ENCODE measurements around the gene ZNF330.
"Not testable (repeated sequence)": the region's sequence is repeated elsewhere in the genome, so short reads cannot be mapped to it uniquely, and the experiment has no call there.

The ZNF330 gene

DNA sequence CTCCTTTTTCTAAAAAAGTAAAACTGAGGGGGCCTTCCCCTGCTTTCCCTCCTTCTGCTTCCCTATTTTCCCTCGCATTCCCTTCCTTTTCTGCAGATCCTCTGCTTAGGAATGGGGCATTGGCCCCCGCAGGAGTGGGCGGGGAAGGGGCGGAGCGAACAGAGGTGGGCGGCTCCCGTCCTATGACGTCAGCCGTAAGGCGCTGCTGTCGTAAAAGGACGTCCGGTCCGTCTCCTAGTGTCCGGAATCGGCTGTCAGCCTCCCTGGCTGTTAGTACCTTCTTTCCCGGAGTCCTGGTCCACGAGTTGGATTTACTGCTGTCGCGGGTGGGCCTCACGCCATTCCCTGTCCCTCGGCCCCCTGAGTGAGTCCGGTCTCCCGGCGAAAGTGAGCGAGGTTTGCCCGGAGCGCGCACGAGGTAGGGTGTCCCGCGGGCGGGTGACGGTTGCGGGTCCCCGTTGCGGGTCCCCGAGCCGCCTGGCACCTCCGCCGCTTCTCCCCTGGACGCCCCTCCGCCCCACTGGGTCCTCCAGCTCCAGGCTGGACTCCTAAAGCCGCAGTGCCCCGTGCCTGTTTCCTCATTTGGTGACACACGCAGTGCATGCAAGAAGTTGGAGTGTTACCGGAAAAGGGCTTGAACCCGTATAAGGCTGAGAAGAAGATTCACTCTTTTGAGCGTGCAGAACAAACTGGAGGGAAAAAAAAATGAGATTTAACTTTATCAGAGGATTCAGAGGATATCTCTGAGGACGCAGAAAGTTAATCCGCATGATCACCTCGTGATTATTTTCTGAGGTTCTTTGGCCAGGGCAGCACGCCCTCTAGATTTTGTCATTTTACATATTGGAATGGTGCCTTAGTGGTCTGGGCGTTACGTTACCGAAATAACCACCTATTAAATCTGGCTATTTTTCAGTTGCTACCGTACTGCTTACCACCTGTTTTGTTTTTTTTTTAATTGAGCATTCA lies at the start of gene ZNF330:
TSS of gene ZNF330 (plus strand) at position 205 of the 969 bp plus-strand sequence. CDS start 1,477 bp downstream, outside the sequence.
- peak; percentile 82 for DNase-seq (ENCODE audit: low read depth)

DNA sequence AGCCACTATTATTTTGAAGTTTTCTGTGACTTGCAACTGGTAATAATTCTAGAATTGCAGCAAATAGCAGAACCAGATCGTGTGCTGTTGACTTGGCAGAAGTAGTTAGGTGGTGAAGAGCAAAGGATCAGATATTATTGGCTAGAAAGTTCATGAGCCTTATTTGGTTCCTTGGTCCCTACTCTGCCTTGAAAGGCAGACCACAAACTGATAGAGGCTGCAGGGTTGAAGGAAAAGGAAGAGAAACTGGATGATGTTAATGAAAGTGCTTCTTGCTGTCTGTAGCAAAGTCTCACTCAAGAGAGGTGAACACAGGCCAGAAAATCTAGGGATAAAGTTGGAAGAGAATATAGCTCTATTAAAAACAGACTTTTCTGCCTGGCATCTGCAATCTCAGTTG lies 46.2 kb upstream of the ZNF330 start:
- no peak for DNase-seq (ENCODE audit: low read depth)

DNA sequence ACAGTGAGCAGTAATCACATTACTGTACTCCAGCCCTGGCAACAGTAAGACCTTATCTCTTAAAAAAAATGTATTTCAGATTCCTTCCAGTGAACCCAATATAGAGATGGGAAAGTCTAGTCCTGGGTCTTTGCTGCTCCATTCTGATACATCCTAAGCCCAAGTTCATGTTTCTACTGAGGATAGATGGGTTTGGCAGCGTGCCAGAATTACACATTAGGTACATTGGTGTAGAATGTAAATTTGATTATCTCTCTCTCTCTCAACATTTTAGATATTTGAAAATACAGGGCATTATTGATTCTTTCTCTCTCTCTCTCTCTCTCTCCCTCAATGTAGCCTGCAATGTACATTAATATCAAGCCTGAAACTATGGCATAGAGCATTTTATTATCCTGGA lies 43.5 kb upstream of the ZNF330 start:
- no peak for DNase-seq (ENCODE audit: low read depth)

DNA sequence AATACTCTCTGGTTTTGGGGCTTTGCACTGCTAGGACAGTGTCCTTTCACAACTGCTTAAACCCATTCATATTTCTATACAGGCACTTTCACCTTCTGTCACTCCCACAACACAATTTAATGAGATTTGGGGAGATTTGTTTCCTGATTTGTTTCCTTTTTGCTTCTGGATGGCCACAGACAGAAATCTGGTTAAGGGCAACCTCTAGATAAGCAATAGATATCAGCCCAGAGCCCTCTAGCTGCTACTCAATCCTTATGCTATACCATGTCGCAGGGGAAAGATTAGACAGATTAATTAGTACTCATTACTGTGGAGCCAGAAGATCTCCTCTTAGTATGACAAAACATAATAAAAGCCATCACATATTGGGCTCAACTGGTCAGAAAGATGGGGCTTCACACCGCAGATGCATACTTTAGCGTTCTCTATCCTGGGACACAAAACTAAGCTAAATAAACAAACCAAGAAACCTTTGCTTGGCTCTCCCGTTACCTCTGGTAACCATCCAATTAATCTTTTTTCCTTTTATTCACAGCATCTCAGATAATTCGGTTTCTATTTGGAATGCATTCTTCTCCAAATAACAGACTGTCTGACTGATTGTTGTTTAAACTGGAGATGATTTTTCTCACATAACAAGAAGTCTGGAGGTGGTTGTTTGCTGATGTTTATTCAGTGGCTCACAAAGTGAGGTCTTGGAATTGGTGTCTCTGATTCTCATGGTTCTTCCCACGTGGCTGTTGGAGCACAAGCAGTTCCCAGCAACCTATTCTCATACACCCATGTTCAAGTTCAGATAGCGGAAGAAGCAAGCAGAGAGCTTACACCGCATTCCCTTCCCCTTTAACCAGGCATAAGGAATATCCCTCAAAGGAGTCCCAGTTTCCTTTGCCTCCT lies 41.0 kb upstream of the ZNF330 start:
- no peak for DNase-seq (ENCODE audit: low read depth)

DNA sequence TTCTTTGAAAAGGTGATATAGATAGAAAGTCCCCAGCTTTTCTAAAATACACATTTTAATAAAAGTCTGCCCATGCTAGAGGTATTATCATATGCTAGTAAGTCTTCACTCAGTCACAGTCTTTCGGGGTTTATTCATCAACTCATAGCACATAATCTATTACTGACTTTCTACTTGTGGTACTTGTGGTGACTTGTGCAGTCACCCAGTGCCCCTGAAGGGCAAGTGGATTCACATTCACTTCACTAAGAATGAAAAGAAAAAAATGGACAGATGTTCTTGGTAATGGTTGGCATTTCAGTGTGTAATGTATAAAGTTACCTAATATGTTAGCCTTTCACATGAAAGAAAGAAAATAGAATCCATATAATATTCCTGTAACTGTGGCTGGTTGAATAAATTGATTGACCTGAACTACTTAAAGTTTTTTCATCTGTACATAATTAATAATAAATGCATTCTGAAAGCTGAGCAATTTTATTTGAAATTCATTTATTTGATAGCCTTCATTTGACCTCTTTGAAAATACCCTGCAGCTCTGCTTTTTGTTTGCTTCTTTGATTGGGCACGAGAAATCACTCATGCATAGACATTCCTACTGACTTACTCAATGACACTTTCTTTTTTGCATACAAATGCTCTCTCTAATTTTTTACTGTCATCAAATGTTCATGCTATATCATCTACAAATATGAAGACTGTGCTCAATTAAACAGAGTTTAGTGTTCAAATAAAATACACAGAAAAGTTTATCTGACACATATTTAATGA lies 39.5 kb upstream of the ZNF330 start:
- no peak for DNase-seq (ENCODE audit: low read depth)

DNA sequence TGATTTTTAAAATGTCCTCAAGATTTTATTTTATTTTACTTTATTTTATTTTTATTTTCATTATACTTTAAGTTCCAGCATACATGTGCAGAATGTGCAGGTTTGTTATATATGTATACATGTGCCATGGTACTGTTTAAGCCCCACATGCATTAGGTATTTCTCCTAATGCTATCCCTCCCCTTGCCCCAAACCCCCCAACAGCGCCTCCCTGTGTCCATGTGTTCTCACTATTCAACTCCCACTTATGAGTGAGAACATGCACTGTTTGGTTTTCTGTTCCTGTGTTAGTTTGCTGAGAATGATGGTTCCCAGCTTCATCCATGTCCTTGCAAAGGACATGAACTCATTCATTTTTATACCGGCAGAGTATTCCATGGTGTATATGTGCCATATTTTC lies 37.2 kb upstream of the ZNF330 start:
- not testable (repeated sequence) for DNase-seq (ENCODE audit: low read depth)

DNA sequence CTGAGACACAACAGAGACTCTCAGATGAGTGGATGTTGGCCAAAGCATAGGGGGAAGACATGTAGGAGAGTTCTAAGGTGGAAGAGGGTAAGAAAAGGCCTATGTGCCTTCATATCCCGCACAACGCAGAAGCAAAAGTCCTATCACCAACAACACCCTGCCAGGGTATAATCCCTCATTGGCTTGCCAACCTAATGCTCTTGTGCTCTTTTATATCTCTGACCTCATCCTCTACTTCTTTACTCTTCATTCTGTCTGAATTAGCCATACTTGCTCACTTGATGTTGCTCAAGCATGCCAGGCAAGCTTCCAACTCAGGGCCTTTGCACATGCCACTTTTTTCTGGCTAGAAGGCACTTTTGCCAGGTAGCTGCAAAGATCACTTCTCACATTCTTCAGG lies 28.1 kb upstream of the ZNF330 start:
- DNase-seq (ENCODE audit: low read depth), result no peak

DNA sequence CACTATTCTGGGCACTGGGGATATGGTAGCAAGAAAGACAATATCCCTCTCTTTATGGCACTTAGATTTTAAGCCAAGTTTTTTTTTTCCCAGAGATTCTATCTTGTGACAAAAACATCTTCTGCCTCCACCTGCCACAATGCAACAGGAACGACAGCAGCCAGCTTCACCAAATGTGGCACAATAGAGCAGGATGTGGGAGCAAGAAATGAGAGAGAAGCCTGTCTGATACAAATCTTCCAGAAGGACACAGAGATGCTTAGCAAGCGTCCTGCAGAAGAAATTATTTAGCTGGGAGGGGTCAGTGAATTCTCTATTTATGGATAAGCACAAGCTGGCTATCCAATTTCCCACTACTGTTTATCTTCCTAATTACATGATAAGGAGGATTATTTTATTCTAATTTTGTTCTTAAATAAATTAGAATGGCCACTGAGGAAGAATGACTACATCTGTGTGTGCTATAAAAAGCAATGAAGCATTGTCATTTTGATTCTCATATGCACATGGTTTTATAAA lies 27.1 kb upstream of the ZNF330 start:
- DNase-seq (ENCODE audit: low read depth), result no peak

DNA sequence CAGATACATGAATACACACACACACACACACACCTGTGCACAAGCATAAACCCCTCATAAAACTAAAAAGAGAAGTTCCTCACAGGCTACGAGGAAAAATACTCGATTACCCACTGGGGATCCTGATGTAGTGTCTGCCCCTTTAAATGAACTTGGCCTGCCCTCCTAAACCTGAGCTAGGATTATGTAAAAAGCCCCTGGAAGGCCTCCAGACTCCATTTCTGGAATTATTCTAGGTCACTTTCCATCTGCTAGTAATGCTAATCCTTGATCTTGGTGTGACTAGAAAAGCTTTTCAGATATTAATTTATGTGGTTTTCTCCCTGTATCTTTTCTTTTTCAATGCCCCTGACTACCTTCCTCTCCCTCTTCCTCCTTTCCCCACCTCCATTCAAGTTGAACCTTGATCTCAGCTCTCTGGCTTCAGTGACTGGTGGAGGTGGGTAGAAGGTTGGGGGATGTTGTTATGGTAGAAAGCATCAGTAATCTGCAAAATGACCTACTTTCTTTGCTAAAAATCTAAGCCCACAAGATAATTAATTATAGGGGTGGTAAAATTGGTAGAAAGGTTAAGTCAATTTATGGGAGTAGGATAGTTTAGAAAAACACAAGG lies 25.5 kb upstream of the ZNF330 start:
- DNase-seq (ENCODE audit: low read depth), result no peak

DNA sequence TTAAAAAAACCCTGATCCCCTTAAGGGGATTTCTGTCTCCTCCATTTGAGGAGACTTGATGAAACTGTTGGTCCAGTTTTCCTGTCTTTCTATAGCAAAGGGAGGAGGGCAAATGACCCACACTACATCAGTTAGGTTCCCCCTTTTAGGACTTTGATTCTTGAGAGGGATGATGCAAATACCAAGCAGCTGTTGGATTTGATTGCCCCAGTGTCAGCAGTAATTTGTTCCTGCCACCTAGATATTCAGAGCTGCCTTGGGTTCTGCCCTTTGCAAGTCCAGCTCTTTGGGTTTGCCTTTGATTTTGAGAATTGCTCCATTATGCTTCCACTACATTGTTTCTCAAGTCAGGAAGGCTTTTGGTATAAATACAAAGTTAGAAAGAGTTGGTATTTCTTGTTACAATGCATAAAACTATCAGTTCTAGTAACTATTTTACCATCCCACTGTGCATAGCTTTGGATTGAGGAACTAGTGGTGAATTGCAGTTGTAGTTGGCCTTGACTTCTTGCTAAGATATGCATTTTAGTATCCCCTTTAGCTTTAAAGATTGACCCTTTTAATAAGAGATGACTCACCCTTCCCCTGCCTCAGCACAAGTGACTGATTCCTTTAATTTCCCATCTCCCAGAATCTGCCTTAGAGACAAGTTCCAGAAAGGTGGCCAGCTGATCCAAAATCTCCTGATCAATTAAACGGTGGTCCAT lies 24.3 kb upstream of the ZNF330 start:
- no peak for DNase-seq (ENCODE audit: low read depth)

DNA sequence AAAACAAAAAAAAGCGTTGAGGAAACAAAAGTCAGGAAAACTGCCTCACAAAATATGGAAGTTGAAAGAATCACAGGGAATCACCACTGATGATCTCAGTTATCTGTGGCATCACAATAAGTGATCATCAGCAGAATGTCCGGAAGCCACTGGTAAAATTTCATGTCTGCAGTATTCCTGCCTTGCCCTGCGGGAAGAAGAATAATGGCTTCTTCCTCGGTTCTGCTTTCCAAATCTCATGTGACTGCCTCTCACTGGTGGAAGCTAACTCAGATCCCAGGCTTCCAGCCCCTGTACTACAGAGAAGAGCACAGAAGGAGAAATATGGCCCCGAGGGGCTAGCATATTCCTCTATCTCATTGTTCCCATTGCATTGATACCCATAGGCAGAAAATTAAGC lies 12.7 kb upstream of the ZNF330 start:
- DNase-seq (ENCODE audit: low read depth), result no peak

DNA sequence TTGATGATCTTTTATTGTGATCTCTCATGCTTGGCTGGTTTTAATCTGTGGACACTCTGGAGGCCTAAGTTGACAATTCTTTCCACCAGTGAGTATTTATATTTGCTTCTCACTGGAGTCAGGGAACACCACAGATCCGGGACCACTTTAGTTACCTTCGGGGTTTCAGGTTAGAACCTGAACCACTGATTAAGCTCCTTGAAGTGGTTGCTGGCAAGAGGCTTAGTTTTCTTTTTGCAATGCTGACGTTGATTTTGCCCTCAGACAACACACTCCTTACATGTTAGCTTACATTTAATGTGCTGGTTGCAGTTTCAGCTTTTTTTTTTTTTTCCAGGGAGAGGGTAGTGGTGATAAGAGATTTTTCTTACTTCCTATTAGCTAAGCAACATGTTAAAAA lies 10.5 kb upstream of the ZNF330 start:
- DNase-seq (ENCODE audit: low read depth), result no peak

DNA sequence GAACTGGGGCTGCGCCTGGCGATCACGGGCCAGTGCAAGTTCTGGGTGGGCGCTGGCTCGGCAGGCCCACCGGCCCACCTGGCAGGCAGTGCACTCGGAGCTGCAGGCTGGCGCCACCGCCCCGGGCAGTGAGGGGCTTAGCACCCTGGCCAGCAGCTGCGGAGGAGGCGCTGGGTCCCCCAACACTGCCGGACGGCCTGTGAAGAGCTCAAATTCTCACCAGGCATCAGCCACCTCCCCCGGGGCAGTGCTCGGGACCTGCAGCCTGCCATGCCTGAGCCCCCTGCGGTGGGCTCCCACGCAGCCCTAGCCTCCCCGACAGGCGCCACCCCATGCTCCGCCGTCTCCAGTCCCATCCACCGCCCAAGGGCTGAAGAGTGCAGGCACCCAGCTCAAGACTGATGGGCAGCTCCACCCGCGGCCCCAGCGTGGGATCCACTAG lies 7.1 kb upstream of the ZNF330 start:
- no peak for DNase-seq (ENCODE audit: low read depth)

DNA sequence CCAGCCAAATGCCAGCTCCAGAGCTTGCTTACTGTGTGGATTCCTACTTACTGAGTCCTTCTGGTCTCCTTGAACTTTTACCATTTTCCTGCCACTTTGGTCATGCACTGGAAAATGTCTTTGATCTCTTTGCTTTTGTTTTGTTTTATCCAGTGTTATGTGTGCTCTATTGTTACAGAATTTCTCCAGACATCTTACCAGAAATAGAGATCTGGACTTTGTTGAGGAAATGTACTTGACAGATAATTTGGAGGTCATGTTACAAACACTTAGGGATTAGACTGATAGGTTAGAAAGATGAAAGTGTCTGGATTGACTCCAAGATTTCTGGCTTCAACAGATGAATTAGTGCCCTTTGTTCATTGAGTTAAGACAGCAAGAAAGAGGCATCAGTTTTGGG lies 5.7 kb upstream of the ZNF330 start:
- DNase-seq (ENCODE audit: low read depth), result no peak

DNA sequence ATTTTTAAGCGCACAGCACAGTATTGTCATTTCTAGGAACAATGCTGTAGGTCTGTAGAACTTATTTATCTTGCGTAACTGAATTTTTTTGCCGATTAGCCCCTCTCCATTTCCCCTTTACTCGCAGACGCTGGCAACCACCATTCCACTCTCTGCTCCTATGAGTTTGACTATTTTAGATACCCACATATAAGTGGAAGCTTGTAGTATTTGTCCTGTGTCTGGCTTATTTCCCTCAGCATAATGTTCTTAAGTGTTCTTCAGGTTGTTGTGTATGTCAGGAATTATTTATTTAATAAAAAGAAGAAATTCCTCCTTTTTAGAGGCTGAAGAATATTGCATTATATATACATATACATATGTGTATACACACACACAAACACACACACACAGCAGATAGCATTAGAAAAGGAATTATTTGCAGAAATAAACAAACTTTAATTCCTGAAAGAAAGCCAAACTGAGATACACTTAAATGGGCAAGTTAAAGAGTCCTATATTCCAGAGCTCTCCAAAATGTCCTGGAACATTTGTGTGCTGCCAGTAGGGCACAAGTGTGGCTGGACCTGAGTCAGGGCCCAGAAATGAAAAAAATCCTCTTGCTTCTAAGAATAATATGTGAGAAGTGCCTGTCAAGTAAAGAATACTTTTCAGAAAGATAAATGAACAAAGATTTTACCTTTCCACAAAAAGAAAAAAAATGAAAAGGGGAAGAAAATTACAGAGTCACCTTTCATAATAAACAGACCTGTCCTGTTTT lies 4.5 kb upstream of the ZNF330 start:
- DNase-seq (ENCODE audit: low read depth), result no peak

DNA sequence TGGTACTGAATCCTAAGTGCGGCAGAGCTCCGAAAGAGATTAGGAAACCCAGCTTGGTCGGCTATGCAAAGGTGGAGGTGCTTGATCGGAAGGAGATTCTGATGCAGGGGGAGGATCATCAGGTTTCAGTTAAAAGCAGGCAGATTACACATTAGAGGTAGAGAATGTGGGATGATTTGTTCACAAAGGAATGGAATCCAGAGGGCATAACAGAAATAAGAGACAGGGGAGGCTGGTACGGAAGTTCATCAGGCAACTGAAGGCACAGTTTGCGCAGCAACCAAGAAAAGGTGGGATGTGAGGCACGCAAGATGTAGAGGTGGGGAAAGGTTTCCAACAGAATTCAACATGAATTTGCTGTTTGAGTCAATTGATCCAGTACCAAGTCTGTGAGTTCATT lies 424 bp upstream of the ZNF330 start:
- DNase-seq (ENCODE audit: low read depth), result no peak

DNA sequence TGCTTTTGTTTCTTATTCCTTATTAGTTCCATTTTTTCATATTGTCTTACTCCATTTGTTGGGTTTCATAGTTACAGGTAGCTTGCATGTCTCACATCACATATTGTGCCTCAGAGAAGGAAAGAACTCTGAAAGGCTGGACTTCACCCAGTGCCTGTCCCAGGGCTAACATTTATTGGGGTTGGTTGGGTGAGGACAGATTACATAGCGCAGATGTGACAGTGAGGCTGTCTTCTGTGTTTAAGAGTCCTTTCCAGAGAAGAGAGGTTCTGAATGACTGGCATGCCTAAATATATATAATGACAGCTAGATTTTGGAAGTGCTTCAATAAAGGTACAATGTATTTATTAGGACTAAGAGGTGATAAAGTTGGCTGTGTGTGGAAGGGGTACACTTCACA lies 2.7 kb downstream of the ZNF330 start:
- no peak for DNase-seq (ENCODE audit: low read depth)

DNA sequence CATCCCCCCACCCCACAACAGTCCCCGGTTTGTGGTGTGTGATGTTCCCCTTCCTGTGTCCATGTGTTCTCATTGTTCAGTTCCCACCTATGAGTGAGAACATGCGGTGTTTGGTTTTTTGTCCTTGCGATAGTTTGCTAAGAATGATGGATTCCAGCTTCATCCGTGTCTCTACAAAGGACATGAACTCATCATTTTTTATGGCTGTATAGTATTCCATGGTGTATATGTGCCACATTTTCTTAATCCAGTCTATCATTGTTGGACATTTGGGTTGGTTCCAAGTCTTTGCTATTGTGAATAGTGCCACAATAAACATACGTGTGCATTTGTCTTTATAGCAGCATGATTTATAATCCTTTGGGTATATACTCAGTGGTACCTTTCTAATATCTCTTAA lies 6.6 kb downstream of the ZNF330 start:
- DNase-seq (ENCODE audit: low read depth), result not testable (repeated sequence)

DNA sequence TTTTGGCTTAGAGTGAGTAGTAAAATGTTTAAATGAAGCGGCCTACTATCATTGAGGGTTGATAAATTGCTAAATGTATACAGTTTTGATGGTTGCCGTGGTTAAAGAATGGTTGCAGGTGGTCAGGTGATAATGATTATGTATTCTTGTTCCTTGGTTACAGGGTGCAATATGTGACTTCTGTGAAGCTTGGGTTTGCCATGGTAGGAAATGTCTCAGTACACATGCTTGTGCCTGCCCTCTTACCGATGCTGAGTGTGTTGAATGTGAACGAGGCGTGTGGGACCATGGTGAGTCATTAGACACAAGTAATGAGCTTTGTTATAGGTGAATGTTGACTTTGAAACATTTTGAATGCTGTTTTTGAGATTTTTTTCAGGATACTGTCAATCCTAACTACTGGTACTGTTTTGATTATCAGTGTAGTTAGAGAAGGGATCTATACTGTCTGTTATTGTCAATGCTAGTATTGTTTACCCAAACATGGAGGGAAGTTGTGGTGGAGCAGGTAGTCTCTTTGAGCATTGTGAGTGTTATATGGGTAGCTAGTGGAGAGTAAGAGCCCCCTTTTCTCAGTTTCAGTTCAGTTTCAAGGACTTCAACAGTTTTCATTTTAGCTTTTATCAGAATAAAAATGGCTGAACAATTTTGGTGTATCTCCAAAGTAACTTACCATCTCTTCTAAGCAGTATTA lies 8.9 kb downstream of the ZNF330 start:
- DNase-seq (ENCODE audit: low read depth), result no peak
